PFSK-1 (cell line): ENCODE results near the gene LECT2.

Source experiments
- FOXP2 ChIP-seq: optimal IDR thresholded peaks from 2 replicates; pipeline ENCODE3; 2011; ENCODE audit warnings: borderline replicate concordance, control low read depth, inconsistent platforms; ENCODE audit not compliant: insufficient read depth; ENCODE audit errors: extremely low read length, extremely low read depth
- POLR2AphosphoS5 ChIP-seq: IDR thresholded peaks from 2 replicates; pipeline ENCODE4 v1.6.1; 2012; ENCODE audit warnings: low read depth, mild to moderate bottlenecking, control low read depth, low read length, moderate library complexity

DNA sequence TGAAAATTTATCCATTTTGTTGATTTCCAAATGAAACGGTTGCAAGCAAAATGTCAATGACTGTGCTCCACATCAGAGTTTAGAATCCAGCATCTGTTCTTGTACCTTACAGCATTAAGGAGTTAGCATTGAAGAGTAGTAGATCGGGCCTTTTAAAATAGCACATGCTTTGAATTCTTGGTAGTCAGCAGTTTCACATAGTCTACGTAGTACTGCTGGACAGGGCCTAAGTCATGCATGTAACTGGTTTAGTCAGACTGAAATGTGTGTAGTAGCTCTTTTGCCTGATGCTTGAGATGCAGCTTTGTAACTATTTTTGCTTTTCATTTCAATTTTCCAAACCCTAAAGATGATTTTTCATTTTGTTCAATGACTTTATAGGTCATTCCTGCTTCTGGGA lies 19.8 kb downstream of the LECT2 start:
- TF ChIP-seq FOXP2 (no peak), POLR2AphosphoS5 (no peak)
